ENCODE measurements around the gene KLC1. TPM values are rescaled to one million over a fixed set of nuclear protein-coding genes. Genes with fewer than 3 reads are reported as not detected.
A peak's percentile ranks its signal among the peaks of the same experiment; 100 is the strongest.
"Not testable (repeated sequence)": the region's sequence is repeated elsewhere in the genome, so short reads cannot be mapped to it uniquely, and the experiment has no call there.

The KLC1 gene
- total RNA-seq, 4 donors from 2014 or later: 214 to 500 (median 268) TPM

- WGBS, 2 donors: 67 to 78% methylated on average over 9 to 10 of the region's 10 CpGs
- TF ChIP-seq CTCF (IDR thresholded peaks at IDR 0.05) (no peak), POLR2A (IDR thresholded peaks at IDR 0.05) (no peak)
- intact Hi-C loops (cut with DNase I; ENCODE audit: low total_unique reads): no loop called here
- H3K4me3 ChIP-seq (ENCODE audit: low read depth, poor library complexity, severe bottlenecking): no peak overlapping the region
- peak in 1 of 2 donors; percentile 34 for DNase-seq (ENCODE audit: low spot score in 2 of 2)
Measured at GRCh38 chr14:103597623-103598377, 31.2 kb upstream of the KLC1 start.

- intact Hi-C loops (cut with DNase I; ENCODE audit: low total_unique reads): no loop called here
- 91 to 95% methylated on average over 5 of the region's 5 CpGs for WGBS, 2 donors
Measured at GRCh38 chr14:103600503-103600902, 28.5 kb upstream of the KLC1 start.

GRCh38 chr14:103604620-103605019 lies 24.4 kb upstream of the KLC1 start:
- TF ChIP-seq POLR2A (IDR thresholded peaks at IDR 0.05) (no peak), CTCF (IDR thresholded peaks at IDR 0.05) (no peak)
- no peak for DNase-seq (ENCODE audit: low spot score in 2 of 2)
- WGBS, 2 donors: 96 to 97% methylated on average over 5 of the region's 5 CpGs
- no peak overlapping the region for H3K4me3 ChIP-seq (ENCODE audit: low read depth, poor library complexity, severe bottlenecking)
- intact Hi-C loops (cut with DNase I; ENCODE audit: low total_unique reads): no loop called here

More at GRCh38 chr14:103600503-103600902, 28.5 kb upstream of the KLC1 start:
- no peak for DNase-seq (ENCODE audit: low spot score in 2 of 2)
- no peak overlapping the region for H3K4me3 ChIP-seq (ENCODE audit: low read depth, poor library complexity, severe bottlenecking)
- no peak for TF ChIP-seq CTCF (IDR thresholded peaks at IDR 0.05)
- no peak for TF ChIP-seq POLR2A (IDR thresholded peaks at IDR 0.05)

GRCh38 chr14:103606963-103607668 lies 21.9 kb upstream of the KLC1 start:
- intact Hi-C loops (cut with DNase I; ENCODE audit: low total_unique reads): no loop called here
- TF ChIP-seq POLR2A (IDR thresholded peaks at IDR 0.05) (no peak), CTCF (IDR thresholded peaks at IDR 0.05) (no peak)
- DNase-seq (ENCODE audit: low spot score in 2 of 2): peak; percentile 82 to 94
- 2% methylated on average over 19 to 25 of the region's 25 CpGs for WGBS, 2 donors
- H3K4me3 ChIP-seq (ENCODE audit: low read depth, poor library complexity, severe bottlenecking): no peak overlapping the region

GRCh38 chr14:103607822-103608221 lies 21.2 kb upstream of the KLC1 start:
- TF ChIP-seq CTCF (IDR thresholded peaks at IDR 0.05): no peak
- no peak for TF ChIP-seq POLR2A (IDR thresholded peaks at IDR 0.05)
- intact Hi-C loops (cut with DNase I; ENCODE audit: low total_unique reads): no loop called here
- no peak overlapping the region for H3K4me3 ChIP-seq (ENCODE audit: low read depth, poor library complexity, severe bottlenecking)
- DNase-seq (ENCODE audit: low spot score in 2 of 2): no peak
- WGBS, 2 donors: 39 to 43% methylated on average over 15 of the region's 15 CpGs

GRCh38 chr14:103609081-103609480 lies 19.9 kb upstream of the KLC1 start:
- DNase-seq (ENCODE audit: low spot score in 2 of 2); H3K4me3 ChIP-seq (ENCODE audit: low read depth, poor library complexity, severe bottlenecking); intact Hi-C loops (cut with DNase I; ENCODE audit: low total_unique reads): not testable (repeated sequence)
- WGBS, 2 donors: 97 to 99% methylated on average over 4 of the region's 4 CpGs
